ENCODE results near the gene NOS1AP.

NOS1AP gene

DNA sequence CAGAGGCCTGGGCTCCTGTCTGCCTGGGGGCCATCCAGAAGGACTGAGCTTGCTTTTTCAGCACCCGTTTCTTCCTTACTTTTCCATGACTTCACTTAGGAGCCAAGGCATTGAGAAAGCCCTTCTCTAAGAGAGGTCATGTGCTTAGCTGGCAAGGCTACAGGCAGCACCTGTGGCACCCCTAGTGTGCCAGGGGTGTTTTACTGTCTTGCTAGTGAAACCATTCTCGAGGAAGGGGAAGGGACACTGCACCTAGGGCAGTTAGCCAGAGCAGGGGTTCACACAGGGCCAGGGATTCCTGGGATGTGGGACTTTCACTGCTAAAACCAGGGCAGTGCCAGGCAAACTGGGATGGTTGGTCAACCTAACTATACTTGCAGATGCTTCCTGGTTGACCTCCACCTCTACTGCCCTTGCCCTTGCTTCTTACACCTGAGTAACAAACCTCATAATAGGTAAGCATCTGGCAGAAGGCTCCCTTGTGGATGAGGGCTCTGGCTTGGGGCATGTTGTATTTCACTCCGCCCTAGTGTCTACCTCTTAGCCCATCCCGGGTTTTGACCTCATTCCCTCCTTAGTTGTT is 69.2 kb downstream of the NOS1AP start:
- no peak for DNase-seq (ENCODE audit: low spot score)

GRCh38 chr1:162139211-162139610 is 69.7 kb downstream of the NOS1AP start:
- DNase-seq (ENCODE audit: low spot score) = peak; percentile 14

- no peak for DNase-seq (ENCODE audit: low spot score)
Observed at GRCh38 chr1:162141281-162142054, 72.0 kb downstream of the NOS1AP start.

DNA sequence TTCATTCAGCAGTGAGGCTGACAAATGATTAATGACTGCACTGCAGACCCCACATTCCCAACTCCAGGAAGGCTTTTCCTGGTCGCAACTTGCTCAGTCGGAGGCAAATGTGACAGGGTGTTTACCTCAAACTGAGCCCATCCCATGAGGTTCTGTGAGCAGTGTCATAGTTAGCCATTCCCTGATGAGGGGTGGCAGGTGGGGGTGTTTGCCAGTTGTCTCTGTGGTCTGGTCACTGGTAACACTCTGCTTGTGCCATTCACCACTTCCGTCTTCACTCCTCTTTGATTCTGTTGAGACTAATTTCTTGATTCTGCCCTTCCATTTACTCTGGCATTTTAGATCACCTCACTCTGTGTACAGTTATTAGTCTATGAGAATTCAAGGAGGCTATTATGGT is 73.5 kb downstream of the NOS1AP start:
- DNase-seq (ENCODE audit: low spot score) = no peak

GRCh38 chr1:162144268-162144667 is 74.8 kb downstream of the NOS1AP start:
- no peak for DNase-seq (ENCODE audit: low spot score)

GRCh38 chr1:162144853-162145252 is 75.4 kb downstream of the NOS1AP start:
- no peak for DNase-seq (ENCODE audit: low spot score)

GRCh38 chr1:162145280-162145965 is 75.9 kb downstream of the NOS1AP start:
- no peak for DNase-seq (ENCODE audit: low spot score)

- no peak for DNase-seq (ENCODE audit: low spot score)
Observed at GRCh38 chr1:162145966-162146696, 76.6 kb downstream of the NOS1AP start.

DNA sequence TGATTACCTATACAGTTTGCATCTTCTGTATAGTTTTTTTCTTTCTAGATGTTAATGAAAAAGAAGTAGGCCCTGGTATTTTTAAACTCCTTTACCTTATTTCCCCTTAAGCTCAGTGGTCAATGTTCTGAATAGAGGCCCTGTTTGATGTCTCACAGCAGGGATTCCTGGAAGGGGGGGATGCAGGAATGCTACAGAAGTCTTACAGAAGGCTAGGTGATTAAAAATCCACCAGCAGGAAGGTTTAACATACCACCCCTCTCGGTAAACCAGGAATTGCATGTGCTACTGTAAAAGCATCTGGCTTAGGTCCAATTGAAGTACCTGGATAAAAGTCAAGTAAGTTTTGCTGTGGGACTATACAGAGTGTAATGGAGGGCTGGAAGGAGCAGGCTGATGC is 78.3 kb downstream of the NOS1AP start:
- DNase-seq (ENCODE audit: low spot score) = no peak

GRCh38 chr1:162150112-162150511 is 80.6 kb downstream of the NOS1AP start:
- DNase-seq (ENCODE audit: low spot score) = no peak

- no peak for DNase-seq (ENCODE audit: low spot score)
Observed at GRCh38 chr1:162151900-162152829, 82.7 kb downstream of the NOS1AP start.

DNA sequence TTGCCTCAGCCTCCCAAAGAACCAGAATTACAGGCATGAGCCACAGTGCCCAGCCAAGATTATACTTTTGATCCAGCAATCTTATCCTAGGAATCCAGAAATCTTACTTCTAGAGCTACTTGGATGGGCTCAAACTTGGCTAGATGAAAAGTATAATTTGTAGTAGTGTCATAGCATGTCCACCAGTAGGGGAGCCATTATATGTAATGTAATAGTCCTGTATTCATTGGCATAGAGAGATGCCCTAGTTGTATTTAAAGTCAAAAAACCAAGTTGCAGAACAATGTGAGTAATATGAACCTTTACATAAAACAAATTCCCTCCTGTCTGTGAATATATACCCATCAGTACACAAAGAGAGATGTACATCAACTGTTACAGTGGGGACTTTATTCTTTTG is 83.9 kb downstream of the NOS1AP start:
- no peak for DNase-seq (ENCODE audit: low spot score)

DNA sequence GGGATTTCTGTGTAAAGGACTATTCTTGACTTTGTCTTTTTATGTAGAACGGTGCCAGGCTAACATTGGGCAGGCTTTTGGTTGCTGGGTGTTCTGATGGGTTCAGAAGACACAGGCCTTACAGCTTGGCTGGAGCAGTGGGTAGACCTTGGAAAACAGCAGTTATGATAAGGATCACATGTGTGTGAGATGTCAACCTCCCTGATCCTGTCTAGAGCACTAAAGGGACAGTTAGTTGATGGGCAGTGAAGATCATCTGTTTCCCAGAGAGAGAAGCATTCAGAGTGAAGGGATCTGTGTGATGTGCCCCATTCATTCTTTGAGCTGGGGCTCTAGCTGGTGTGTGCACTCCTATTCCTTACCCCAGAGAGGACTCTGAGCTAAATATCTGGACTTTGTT is 88.0 kb downstream of the NOS1AP start:
- peak; percentile 18 for DNase-seq (ENCODE audit: low spot score)

DNA sequence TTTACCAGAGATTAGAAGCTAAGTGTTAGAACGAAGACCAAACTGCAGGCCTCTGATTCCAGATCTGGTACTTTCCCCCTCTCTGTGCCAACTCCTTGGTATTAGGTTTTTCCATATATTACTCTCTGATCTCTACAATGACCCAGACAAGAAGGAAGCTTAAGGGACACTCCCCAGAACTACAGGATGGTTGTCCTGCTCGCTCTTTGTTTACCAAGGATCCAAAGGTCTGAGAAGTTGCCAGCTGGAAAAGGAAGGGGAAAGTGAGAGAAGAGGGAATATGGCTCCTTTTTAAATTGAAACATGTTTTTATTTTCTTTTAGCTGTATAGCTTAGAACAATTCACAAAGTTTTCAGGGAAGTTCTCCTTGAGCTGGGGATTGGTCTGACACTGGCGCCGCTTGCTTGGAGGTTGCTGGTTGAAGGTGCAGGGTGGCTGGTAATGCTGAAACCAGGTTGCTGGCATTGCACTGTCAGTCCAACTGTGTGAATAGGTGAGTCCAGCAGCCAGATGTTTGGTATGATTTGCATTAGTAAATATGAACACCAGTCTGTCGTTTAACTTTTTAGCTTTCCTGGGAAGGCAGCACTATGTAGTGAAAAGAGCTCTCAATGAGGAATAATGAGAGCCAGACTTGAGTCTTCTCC is 89.3 kb downstream of the NOS1AP start:
- no peak for DNase-seq (ENCODE audit: low spot score)

GRCh38 chr1:162159515-162159914 is 90.0 kb downstream of the NOS1AP start:
- DNase-seq (ENCODE audit: low spot score) = no peak

DNA sequence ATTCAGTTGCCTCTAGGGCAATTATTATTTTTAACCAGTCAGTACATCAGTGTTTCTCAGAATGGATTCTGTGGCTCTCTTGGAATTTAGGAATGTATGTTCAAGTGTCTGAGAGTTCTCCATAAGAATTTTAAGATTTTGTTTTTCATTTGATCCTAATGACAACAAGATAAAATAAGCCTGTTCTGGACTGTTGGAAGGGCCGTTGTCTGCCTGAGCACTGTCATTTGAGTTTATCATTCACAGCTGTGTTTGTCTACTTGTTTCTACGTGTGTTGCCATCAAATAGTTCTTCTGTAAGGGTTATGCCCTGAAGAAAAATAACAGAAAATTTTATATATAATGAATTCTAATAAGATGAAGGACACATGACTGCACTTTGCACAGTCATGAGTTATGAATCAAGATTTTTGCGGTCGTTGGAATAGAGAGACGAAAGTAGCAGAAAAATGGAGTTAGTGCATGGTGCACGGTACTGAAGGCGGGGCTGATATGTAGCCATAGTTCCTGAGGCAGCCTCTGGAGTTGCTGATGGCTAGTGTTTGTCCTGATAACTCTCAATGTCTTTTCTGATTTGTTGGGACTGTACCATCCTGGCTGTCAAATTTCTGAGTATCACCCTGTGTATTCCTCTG is 92.5 kb downstream of the NOS1AP start:
- no peak for DNase-seq (ENCODE audit: low spot score)

DNA sequence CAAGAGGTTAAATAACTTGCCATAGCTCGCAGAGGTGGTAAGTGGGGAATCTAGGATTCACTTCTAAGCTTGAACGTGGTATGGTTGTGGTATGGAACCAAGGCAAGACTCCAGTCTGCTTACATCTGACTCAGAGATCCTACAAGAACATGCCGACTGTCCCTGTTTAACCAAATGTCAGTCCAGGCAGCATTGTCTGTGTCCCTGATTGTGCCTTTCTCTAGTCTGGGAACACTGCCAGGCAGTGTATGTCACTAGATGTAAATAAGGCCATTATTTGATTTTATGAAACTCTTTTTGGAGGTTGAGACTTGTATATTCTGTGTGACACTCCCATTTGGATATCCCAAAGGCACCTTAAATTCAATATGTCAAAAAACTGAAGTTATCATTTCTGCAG is 96.0 kb downstream of the NOS1AP start:
- no peak for DNase-seq (ENCODE audit: low spot score)

DNA sequence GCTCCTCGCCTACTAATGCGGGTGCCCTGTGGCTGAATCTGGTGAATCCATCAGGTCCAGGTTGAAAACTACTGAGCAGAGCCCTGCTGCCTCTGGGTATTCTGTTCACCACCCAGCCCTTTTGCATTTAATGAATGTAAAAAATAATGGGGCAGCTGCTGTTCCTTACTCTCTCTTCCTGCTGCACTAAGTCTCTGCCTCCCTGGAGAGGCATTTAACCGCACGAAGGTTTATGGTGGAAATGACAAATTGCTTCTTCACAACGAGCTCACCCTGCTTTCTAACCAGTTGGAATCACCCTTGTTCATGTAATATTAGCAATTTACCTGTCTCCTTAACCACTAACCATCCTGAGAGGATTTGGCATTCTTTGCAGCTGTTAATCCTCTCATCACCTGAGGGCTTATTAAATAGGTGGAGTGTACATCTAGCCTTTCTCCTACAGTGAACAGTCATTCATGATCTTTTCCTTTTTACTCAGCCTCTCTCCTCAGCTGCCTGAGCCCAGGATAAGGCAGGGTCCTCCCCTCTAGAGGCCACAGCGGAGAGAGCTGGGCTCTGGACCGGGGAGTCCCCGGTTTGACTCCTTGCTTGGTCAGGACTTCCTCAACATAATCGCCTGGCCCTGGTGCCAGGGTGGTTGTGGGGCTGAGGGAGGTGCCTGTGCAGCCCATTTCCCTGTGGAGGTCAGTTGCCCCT is 97.6 kb downstream of the NOS1AP start:
- DNase-seq (ENCODE audit: low spot score) = no peak

DNA sequence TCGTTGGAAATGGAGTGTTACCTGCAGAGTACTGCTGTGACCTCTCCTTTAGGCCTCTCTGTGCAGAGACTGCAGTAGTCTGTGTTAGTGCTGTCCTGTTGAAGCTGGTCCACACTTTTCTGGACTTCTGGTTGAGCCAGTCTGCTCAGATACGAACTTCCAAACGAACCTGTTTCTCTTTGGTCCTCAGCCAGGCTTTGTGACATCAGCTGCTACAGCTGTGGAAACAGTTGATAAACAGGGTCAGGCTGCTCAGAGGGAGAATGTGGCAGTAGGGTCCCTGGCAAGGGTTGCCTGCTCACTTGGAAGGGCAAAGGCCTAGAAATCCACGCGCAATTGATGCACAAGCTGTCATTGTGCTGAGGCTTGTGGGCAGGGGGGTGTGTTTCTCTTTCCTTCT is 98.8 kb downstream of the NOS1AP start:
- DNase-seq (ENCODE audit: low spot score) = no peak
